Measurements from ENCODE around the gene HMMR. TPM values are rescaled to one million over a fixed set of nuclear protein-coding genes. Genes with fewer than 3 reads are reported as not detected.

The HMMR gene
- total and polyA plus RNA-seq, 9 of the 15 experiments (the other 6 are each of a cell fraction or from before 2014, with no cell fraction given) = 74.9 to 133 (median 90.8) TPM

GRCh38 chr5:163505368-163506094 lies 45.1 kb downstream of the HMMR start, which contains the start of gene MAT2B (continued):
- no peak for TF ChIP-seq ZBTB43 (CRISPR knock-in tag; IDR thresholded peaks at IDR 0.05)
- TF ChIP-seq POLR3G (IDR thresholded peaks at IDR 0.05; ENCODE audit: extremely low read depth, insufficient read length, insufficient replicate concordance) = no peak
- peak; percentile 3; the same call in 1 of the 2 replicates for TF ChIP-seq USF2 (CRISPR knock-in tag; IDR thresholded peaks at IDR 0.05)
- peak; percentile 95 for TF ChIP-seq ELF1 (tag; IDR thresholded peaks at IDR 0.05)
- TF ChIP-seq ARID2 (IDR thresholded peaks at IDR 0.05) = no peak
- TF ChIP-seq ZNF324 (CRISPR knock-in tag; IDR thresholded peaks at IDR 0.05) = no peak
- TF ChIP-seq MEF2D (tag; conservative IDR thresholded peaks at IDR 0.05; ENCODE audit: low read depth) = no peak
- no peak for TF ChIP-seq ZNF445 (CRISPR knock-in tag; IDR thresholded peaks at IDR 0.05; ENCODE audit: low read depth)
- no peak for TF ChIP-seq YBX1 (IDR thresholded peaks at IDR 0.05)
- no peak for TF ChIP-seq BCOR (IDR thresholded peaks at IDR 0.05)
- no peak; the same call in 1 of the 2 replicates for TF ChIP-seq TEAD4 (IDR thresholded peaks at IDR 0.05; ENCODE audit: low read length)
- TF ChIP-seq TEAD4 (CRISPR knock-in tag; IDR thresholded peaks at IDR 0.05; ENCODE audit: borderline replicate concordance) = no peak
- TF ChIP-seq CBFB (CRISPR knock-in tag; IDR thresholded peaks at IDR 0.05) = no peak
- no peak; the same call in 1 of the 2 replicates for TF ChIP-seq EP300 (IDR thresholded peaks at IDR 0.05; ENCODE audit: low read length)
- no peak; the same call in 1 of the 2 replicates for TF ChIP-seq ZC3H11A (IDR thresholded peaks at IDR 0.05; ENCODE audit: low read depth, low read length)
- 0 out of 2 replicates have a peak, but pooled peaks have one; percentile 22 for TF ChIP-seq LEF1 (IDR thresholded peaks at IDR 0.05)
- TF ChIP-seq ZNF584 (CRISPR knock-in tag; IDR thresholded peaks at IDR 0.05; ENCODE audit: low read depth) = no peak
- no peak for TF ChIP-seq CHAMP1 (IDR thresholded peaks at IDR 0.05)
- TF ChIP-seq EWSR1 (IDR thresholded peaks at IDR 0.05; ENCODE audit: borderline replicate concordance, low read depth, partially characterized antibody) = no peak
- TF ChIP-seq TGIF2 (CRISPR knock-in tag; IDR thresholded peaks at IDR 0.05) = no peak
- TF ChIP-seq GTF3C2 (IDR thresholded peaks at IDR 0.05; ENCODE audit: borderline replicate concordance, extremely low read depth, insufficient read length) = no peak
- no peak for TF ChIP-seq SIX5 (IDR thresholded peaks at IDR 0.05; ENCODE audit: borderline replicate concordance in 1 of 2, insufficient read depth in 1 of 2, low read depth in 1 of 2, low read length in 2 of 2)

Measured in K562 (cell line).